GM12874 (cell line): ENCODE results near the gene SMARCC1.

ENCODE experiments used
- TF ChIP-seq, protein P1 (sequence below): IDR thresholded peaks from 2 replicates; pipeline ENCODE4 v1.5.1; 2011; ENCODE audit warnings: low read depth, mild to moderate bottlenecking, control low read depth, low read length, moderate library complexity; ENCODE audit not compliant: insufficient read depth

The SMARCC1 gene

DNA sequence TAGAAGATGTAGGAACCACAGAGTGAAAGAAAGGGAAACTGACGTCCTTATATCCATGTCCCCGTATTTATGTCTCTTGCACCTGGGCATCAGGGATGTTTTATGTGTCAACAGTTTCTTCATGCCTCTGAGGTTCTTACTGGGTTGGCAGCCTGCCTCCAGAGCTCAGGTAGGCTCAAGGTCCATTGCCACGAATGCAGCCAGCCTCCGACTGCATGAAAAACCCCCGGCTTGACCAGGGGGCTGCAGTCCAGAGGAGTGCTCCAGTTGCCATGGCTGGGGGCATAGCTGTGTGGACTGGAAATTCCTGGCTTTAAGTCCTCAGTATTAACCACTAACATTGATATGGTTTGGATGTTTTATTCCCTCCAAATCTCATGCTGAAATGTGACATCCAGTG lies 200.3 kb downstream of the SMARCC1 start:
- TF ChIP-seq, protein P1, sequence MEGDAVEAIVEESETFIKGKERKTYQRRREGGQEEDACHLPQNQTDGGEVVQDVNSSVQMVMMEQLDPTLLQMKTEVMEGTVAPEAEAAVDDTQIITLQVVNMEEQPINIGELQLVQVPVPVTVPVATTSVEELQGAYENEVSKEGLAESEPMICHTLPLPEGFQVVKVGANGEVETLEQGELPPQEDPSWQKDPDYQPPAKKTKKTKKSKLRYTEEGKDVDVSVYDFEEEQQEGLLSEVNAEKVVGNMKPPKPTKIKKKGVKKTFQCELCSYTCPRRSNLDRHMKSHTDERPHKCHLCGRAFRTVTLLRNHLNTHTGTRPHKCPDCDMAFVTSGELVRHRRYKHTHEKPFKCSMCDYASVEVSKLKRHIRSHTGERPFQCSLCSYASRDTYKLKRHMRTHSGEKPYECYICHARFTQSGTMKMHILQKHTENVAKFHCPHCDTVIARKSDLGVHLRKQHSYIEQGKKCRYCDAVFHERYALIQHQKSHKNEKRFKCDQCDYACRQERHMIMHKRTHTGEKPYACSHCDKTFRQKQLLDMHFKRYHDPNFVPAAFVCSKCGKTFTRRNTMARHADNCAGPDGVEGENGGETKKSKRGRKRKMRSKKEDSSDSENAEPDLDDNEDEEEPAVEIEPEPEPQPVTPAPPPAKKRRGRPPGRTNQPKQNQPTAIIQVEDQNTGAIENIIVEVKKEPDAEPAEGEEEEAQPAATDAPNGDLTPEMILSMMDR, result no peak

DNA sequence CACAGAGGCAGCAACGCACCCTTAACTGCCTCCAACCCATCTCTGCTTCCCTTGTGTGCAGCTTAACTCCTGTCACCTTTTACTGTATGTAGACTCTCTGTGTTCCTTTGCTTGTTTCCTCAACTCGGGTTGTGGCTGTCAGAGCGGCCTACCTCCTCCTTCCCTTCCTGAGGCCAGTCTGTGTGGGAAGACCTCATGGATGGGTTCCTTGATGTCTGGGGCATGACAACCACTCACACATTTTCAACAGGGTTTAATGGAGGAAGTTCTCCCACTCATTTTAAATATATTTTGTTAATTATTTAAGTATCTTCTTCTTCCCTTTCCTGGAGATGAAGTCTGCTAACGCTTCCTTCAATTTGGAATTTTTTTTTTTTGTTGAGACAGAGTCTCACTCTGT lies 201.2 kb downstream of the SMARCC1 start:
- TF ChIP-seq, protein P1, result no peak

DNA sequence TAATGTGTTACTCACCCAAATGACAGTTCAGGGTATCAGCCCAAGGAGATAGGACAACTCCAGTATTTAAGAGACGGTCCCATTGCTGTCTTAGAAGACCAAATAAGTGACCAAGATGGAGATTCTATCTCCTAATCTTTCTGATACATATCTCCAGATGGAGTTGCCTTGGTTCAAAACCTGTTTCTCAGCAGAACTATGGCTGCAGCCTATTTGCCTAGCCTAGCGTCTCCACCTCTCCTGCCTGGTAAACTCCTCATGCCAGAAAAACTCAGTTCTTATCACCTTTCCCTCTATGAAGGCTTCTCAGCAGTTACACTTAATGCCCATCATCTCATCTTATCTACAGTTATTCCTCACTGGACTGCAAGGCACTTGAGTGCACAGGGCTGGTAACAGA lies 201.8 kb downstream of the SMARCC1 start:
- TF ChIP-seq, protein P1, result no peak

DNA sequence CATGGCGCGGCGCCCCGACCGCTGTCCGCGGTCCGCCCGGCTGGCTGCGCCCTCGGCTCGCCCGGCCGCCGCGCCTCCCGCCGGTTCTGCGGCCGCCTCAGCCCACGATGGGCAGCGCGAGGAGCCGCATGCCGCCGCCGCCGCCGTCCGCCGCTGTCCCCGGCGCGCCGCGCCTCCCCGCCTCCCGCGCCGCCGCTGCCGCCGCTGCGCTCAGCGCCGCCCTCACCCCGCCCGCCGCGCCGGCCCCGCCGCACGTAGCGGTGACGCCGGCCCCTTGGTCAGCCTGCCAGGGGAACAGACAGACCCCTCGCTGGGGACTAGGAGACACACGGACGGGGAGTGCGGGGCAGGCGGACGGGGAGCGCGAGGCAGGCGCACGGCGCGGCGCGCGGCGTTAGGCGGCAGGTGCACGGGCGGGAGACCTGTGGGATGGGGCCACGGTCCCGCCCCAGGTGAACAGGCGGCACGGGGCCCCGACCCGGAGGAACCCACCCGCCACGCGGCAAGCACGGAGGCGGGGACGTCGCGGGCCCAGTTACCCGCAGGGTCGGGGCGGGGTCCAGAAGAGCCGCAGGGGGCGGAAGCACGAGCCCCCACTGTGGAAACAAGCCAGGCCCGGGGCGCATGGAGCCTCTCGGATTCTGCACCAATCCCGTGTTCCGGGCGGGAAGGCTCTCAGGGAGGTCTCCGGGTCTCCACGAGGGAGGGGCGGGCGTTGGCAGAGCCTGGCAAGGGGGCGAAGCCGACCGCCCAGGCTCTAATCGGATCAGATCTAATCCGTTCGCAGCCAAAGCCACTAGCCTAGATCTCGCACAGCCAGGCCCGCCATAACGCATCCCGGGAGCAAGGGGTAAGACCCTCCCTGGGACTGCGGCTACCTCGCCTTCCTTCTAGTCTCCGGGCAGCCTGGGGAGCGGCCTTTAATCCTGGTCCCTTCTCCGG lies 202.7 kb downstream of the SMARCC1 start, which contains the start of gene CSPG5:
Gene CSPG5 (minus strand): TSS at position 175 of the 942 bp plus-strand sequence. CDS start 172 bp downstream, at position 3.
- TF ChIP-seq, protein P1, result no peak

DNA sequence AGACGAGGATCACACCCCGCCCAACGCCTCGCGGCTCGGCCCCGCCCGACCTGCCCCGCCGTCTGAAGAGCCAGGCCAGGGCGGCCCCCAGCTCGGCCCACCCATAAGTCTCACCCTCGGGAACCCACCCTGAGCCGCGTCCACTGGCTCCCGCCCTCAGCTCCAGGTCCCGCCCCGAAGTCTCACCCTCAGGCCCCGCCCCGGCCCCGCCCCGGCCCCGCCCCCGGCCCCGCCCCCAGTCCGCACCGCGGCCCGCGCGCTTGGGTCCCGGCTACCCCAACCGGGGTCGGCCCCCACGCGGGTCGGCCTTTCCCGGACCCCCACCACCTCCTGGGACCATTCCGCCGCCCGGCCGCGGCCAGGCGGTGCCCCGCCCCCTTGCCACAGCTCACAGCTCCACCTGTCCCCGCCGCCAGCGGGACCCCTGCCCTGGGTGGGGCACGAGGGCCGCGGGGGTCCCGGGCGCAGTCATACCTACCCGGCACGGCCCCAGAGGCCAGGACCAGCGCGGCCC lies 203.5 kb downstream of the SMARCC1 start:
- TF ChIP-seq, protein P1, result no peak

DNA sequence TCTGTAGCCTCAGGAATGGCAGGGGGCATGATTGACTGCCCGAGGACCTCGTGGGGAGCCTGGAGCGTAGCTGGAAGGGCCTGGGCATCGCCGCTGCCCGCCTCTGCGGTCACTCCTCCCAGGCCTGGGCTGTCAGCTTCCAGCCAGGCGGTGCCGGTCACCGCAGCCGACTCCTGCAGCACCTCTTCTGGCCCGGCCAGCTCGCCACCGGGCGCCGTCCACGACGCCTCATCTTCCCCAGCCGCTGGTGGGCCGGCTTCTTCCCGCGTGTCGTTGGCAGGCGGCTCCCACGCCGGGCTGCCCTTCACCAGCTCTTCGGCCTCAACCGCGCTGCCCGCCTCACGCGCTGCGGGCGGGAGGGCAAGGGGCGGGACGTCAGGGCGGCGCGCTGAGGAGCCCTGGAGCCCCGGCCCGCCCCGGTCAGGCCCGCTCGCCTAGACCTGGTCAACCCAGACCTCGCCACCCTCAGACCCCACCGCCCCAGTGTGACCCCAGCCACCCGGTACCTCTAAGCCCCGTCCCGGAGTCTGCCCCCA lies 204.0 kb downstream of the SMARCC1 start:
- TF ChIP-seq, protein P1, result no peak

DNA sequence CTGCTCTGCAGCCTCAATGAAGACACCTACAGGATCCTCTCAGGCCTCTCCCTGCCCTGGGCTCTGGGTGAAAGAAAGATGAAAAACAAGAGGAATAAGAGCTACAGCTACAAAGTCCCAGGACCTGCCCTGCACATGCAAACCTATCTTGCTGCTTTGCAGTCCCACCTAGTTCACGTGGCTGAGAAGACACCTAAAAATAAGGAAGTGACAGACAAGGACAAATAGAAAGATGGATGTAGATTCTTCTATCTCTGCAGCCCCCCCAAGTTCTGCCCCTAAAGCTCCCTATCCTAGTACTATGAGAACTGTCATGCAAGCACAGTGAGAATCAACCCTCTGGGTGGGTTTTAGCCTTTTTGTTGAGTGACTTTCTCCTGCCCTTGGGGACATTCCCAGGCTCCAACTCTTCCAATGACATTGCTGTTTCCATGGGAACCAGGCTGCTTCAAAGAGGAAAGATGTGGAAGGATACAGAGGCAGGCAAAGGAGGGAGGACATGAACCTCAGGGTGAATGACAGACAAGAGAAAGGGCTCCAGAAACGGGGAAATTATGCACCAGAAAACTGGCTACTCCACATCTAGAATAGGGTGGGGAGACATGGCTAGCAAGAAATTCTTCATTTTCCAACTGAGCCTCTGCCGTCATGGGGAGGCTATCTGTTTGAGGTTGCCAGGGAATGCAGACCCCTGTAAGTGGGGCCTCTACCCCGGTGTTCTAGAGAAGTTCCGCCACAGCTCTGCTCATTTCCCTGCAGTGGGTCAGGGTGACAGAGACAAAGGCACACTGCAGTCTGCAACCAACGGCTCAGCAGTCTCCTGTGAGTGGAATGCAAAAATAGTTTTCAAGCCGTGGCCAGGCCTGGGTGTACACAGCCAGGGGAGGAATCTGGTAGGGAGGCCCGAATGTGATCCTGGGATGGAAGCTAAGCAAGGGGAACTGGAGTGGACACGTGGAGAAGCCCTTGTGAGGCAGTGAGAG lies 208.2 kb downstream of the SMARCC1 start:
- TF ChIP-seq, protein P1, result no peak
